GM13976 (cell line): ENCODE measurements around the gene FBXO15.

ENCODE experiments used
- DNase-seq: peaks from one replicate; pipeline ENCODE4 v3.0.0; 2012; ENCODE audit warnings: low spot score
- CTCF ChIP-seq: IDR thresholded peaks from 2 replicates; pipeline ENCODE4 v1.5.1; 2012; ENCODE audit warnings: borderline replicate concordance, mild to moderate bottlenecking; ENCODE audit not compliant: insufficient read depth; ENCODE audit errors: extremely low read depth, missing control alignments, control extremely low read depth
- in situ Hi-C: fragments of 300-500 bp; cut with MboI; formaldehyde crosslinking; loops from one replicate; pipeline ENCODE4 v1.12.0; 2022; ENCODE audit warnings: low sequenced_read_pairs, mixed read lengths, inconsistent platforms; ENCODE audit not compliant: unreplicated experiment

Gene FBXO15

GRCh38 chr18:74062037-74062436 is 85.6 kb downstream of the FBXO15 start:
- no peak for TF ChIP-seq CTCF
- no peak for DNase-seq
- in situ Hi-C loops: no loop called here

- no peak for TF ChIP-seq CTCF
- in situ Hi-C loops: no loop called here
- DNase-seq: no peak
These were observed 87.1 kb downstream of the FBXO15 start for GRCh38 chr18:74060579-74060978.

- DNase-seq: no peak
- no peak for TF ChIP-seq CTCF
- in situ Hi-C loops: no loop called here
These were observed 96.8 kb downstream of the FBXO15 start for GRCh38 chr18:74050807-74051206.

GRCh38 chr18:74040459-74041332 is 106.9 kb downstream of the FBXO15 start:
- in situ Hi-C loops: no loop called here
- TF ChIP-seq CTCF: peak; percentile 87
- DNase-seq: peak; percentile 75

- TF ChIP-seq CTCF: no peak
- in situ Hi-C loops: no loop called here
These were observed 107.6 kb downstream of the FBXO15 start for GRCh38 chr18:74040008-74040407.

GRCh38 chr18:74029161-74029560 is 118.5 kb downstream of the FBXO15 start:
- no peak for TF ChIP-seq CTCF
- DNase-seq: no peak
- in situ Hi-C loops: no loop called here

More at GRCh38 chr18:74040008-74040407, 107.6 kb downstream of the FBXO15 start:
- no peak for DNase-seq
